ENCODE measurements around the gene TMEM41B. TPM values are rescaled to one million over a fixed set of nuclear protein-coding genes. Genes with fewer than 3 reads are reported as not detected.
A peak's percentile ranks its signal among the peaks of the same experiment; 100 is the strongest.

Gene TMEM41B
- total and polyA plus RNA-seq, 2 of the 8 experiments (the other 6 are each of a cell fraction or from before 2014, with no cell fraction given), result 24.3 to 50.1 TPM

- Histone ChIP-seq H3K4me3 (ENCODE audit: extremely low read depth in 1 of 4, insufficient read depth in 2 of 4, low read depth in 3 of 4, low read length in 4 of 4) (no peak overlapping the region), H3K27ac (ENCODE audit: low read depth, low read length) (no peak overlapping the region), H3K14ac (ENCODE audit: insufficient read length) (no peak overlapping the region), H3K56ac (replicated peaks; ENCODE audit: insufficient read length, low read depth, low read length) (no peak overlapping the region), H3K27me3 (replicated peaks in 1 of 4; ENCODE audit: control insufficient read depth in 3 of 4, extremely low read depth in 1 of 4, insufficient read depth in 3 of 4, low read length in 3 of 4) (no peaks in the 10 kb centered on the region), H4K20me1 (replicated peaks in 1 of 2; ENCODE audit: control insufficient read depth in 1 of 2, insufficient read depth in 2 of 2, low read length in 2 of 2) (no peaks in the 10 kb centered on the region), H3K4ac (replicated peaks; ENCODE audit: insufficient read length, low read depth, low read length) (no peak overlapping the region), H2BK5ac (ENCODE audit: low read depth, low read length) (no peak overlapping the region), H3K4me2 (ENCODE audit: insufficient read depth in 1 of 2, low read depth in 2 of 2, low read length in 2 of 2) (no peak overlapping the region), H2BK12ac (ENCODE audit: low read depth, low read length) (no peak overlapping the region), H3K36me3 (ENCODE audit: control insufficient read depth in 2 of 4, insufficient read depth in 4 of 4, low read length in 3 of 4) (no peaks in the 10 kb centered on the region), H3K9ac (replicated peaks in 1 of 4; ENCODE audit: extremely low read depth in 1 of 4, low read depth in 3 of 4, low read length in 3 of 4) (no peak overlapping the region), H4K91ac (replicated peaks; ENCODE audit: insufficient read length, low read length) (no peak overlapping the region), H3K4me1 (replicated peaks in 1 of 4; ENCODE audit: control insufficient read depth in 3 of 4, insufficient read depth in 4 of 4, low read length in 3 of 4) (peaks cover 0 to 10% (median 4%) of the 10 kb centered on the region in 4 experiments; a peak in 2 of 7 replicates), H4K8ac (ENCODE audit: extremely low read depth, insufficient read depth, low read length) (peak overlapping the region; percentile 2; the same call in 1 of the 2 replicates), H2BK20ac (ENCODE audit: low read length) (no peak overlapping the region), H3K18ac (ENCODE audit: extremely low read depth, low read length) (no peak overlapping the region), H2BK15ac (ENCODE audit: low read length) (no peak overlapping the region), H3K23me2 (ENCODE audit: low read depth, low read length) (no peaks in the 10 kb centered on the region), H3K9me3 (ENCODE audit: insufficient read depth in 2 of 2, low read depth in 1 of 2, low read length in 1 of 2) (no peaks in the 10 kb centered on the region), H2BK120ac (replicated peaks; ENCODE audit: low read depth, low read length) (no peak overlapping the region), H4K5ac (ENCODE audit: insufficient read length, low read depth, low read length) (no peak overlapping the region), H3K79me1 (ENCODE audit: low read depth, low read length) (no peaks in the 10 kb centered on the region), H3K23ac (ENCODE audit: insufficient read length) (no peak overlapping the region), H3K79me2 (ENCODE audit: control insufficient read depth in 1 of 2, insufficient read depth in 2 of 2, low read length in 2 of 2) (no peaks in the 10 kb centered on the region), H2AFZ (ENCODE audit: low read length) (no peak overlapping the region), H2AK5ac (ENCODE audit: low read depth, low read length) (no peak overlapping the region)
- ChIA-PET POLR2A (ENCODE audit: partially characterized antibody) (interaction anchor here (1.1 to 1.9 kb wide), 2 partner anchors 12 to 33 kb away, joined by 4 to 5 read pairs; partner anchors contain the start of gene IPO7), CTCF (ENCODE audit: partially characterized antibody) (interaction anchor here (0.7 to 1.2 kb wide), 3 partner anchors 15 to 1517 kb away, joined by 3 to 4 read pairs (median 3); no protein-coding TSS in a partner anchor)
- FAIRE-seq, result no peak
- WGBS, 2 experiments (ENCODE audit: extremely low coverage in 1 of 2, insufficient coverage in 1 of 2, insufficient read length in 1 of 2, insufficient replicate concordance in 2 of 2, low coverage in 1 of 2, low lambda C conversion rate in 2 of 2, missing lambda C conversion rate in 1 of 2), result 89% methylated on average over 6 of the region's 6 CpGs; no CpG with 5 or more reads in 1 of the 2 experiments
- no peak for DNase-seq (ENCODE audit: low read depth in 1 of 2, low spot score in 2 of 2)
- no peak for TF ChIP-seq CHD1 (IDR thresholded peaks at IDR 0.05; ENCODE audit: low read depth, low read length)
- TF ChIP-seq GABPA (IDR thresholded peaks at IDR 0.05; ENCODE audit: borderline replicate concordance, insufficient read depth, low read length), result no peak
- no peak for TF ChIP-seq NANOG (IDR thresholded peaks at IDR 0.05; ENCODE audit: insufficient read depth, low read depth, low read length, poor library complexity, severe bottlenecking)
- no peak for TF ChIP-seq JUN (IDR thresholded peaks at IDR 0.05; ENCODE audit: low read depth, low read length)
- TF ChIP-seq SP2 (IDR thresholded peaks at IDR 0.05; ENCODE audit: low read length), result no peak
- no peak for TF ChIP-seq RAD21 (IDR thresholded peaks at IDR 0.05 in 1 of 2, conservative IDR thresholded peaks at IDR 0.05 in 1 of 2; ENCODE audit: low read depth in 2 of 2, low read length in 2 of 2)
- no peak for TF ChIP-seq GTF2F1 (IDR thresholded peaks at IDR 0.05; ENCODE audit: borderline replicate concordance, low read depth, low read length)
- no peak for TF ChIP-seq TAF1 (IDR thresholded peaks at IDR 0.05; ENCODE audit: low read depth, low read length)
- no peak for TF ChIP-seq ATF2 (IDR thresholded peaks at IDR 0.05; ENCODE audit: low read length)
- TF ChIP-seq CHD2 (IDR thresholded peaks at IDR 0.05; ENCODE audit: low read length), result no peak
- TF ChIP-seq, protein P1, sequence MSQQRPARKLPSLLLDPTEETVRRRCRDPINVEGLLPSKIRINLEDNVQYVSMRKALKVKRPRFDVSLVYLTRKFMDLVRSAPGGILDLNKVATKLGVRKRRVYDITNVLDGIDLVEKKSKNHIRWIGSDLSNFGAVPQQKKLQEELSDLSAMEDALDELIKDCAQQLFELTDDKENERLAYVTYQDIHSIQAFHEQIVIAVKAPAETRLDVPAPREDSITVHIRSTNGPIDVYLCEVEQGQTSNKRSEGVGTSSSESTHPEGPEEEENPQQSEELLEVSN (IDR thresholded peaks at IDR 0.05), result no peak
Measured at GRCh38 chr11:9351321-9351881, 37.0 kb upstream of the TMEM41B start.

All from H1 (cell line).